ENCODE results near the gene KCTD10.

GRCh38 chr12:109493938-109494337 lies 16.8 kb upstream of the KCTD10 start:
- no peak for TF ChIP-seq TCF7L2 (IDR thresholded peaks at IDR 0.05; ENCODE audit: low read depth, low read length)
- TF ChIP-seq, protein P1, sequence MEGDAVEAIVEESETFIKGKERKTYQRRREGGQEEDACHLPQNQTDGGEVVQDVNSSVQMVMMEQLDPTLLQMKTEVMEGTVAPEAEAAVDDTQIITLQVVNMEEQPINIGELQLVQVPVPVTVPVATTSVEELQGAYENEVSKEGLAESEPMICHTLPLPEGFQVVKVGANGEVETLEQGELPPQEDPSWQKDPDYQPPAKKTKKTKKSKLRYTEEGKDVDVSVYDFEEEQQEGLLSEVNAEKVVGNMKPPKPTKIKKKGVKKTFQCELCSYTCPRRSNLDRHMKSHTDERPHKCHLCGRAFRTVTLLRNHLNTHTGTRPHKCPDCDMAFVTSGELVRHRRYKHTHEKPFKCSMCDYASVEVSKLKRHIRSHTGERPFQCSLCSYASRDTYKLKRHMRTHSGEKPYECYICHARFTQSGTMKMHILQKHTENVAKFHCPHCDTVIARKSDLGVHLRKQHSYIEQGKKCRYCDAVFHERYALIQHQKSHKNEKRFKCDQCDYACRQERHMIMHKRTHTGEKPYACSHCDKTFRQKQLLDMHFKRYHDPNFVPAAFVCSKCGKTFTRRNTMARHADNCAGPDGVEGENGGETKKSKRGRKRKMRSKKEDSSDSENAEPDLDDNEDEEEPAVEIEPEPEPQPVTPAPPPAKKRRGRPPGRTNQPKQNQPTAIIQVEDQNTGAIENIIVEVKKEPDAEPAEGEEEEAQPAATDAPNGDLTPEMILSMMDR (IDR thresholded peaks at IDR 0.05): no peak
- TF ChIP-seq SIN3A (IDR thresholded peaks at IDR 0.05; ENCODE audit: borderline replicate concordance, insufficient read depth, low read depth, low read length): no peak

Measured in Panc1 (cell line).